Measurements from ENCODE around the gene MED4. TPM values are rescaled to one million over a fixed set of nuclear protein-coding genes. Genes with fewer than 3 reads are reported as not detected.

The MED4 gene
- total RNA-seq, 1 experiment from 2014 or later = 50.6 TPM

DNA sequence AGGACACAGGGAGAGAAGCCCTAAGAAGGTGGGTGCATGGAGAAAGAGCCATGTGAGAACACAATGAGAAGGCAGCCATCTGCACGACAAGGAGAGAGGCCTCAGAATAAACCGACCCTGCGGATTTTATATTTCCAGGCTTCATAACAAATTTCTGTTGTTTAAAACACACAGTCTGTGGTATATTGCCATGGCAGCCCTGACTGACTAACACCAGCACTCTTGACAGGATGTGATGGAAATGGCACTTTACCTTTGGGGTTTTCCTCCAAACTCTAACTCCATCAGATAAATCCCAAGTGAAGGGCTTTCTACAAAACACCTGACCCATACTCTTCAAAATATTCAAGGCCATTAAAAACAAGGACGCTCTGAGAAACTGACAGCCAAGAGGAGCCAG, 13.2 kb upstream of the MED4 start:
- Histone ChIP-seq H2BK120ac (ENCODE audit: low read depth, low read length, poor library complexity, severe bottlenecking) (no peak overlapping the region), H4K5ac (ENCODE audit: insufficient read length, low read depth, low read length) (no peak overlapping the region), H3K79me2 (ENCODE audit: insufficient read depth, low read length) (no peaks in the 10 kb centered on the region), H2BK15ac (ENCODE audit: low read depth, low read length) (no peak overlapping the region), H3K4me2 (ENCODE audit: insufficient read depth, insufficient read length, low read length) (no peak overlapping the region), H3K9me3 (ENCODE audit: control insufficient read depth, low read depth, low read length) (no peaks in the 10 kb centered on the region), H4K20me1 (ENCODE audit: control insufficient read depth, insufficient read depth, insufficient read length) (no peaks in the 10 kb centered on the region), H3K4ac (ENCODE audit: low read depth, low read length) (no peak overlapping the region), H4K8ac (replicated peaks; ENCODE audit: insufficient read length, low read depth, low read length) (no peak overlapping the region), H2BK5ac (ENCODE audit: insufficient read length, low read length) (no peak overlapping the region), H3K4me1 (ENCODE audit: insufficient read depth, low read length) (no peaks in the 10 kb centered on the region), H3K23ac (ENCODE audit: insufficient read length, low read depth, low read length) (no peak overlapping the region), H2AFZ (ENCODE audit: low read length) (no peak overlapping the region), H4K91ac (ENCODE audit: insufficient read length, low read depth, low read length) (no peak overlapping the region), H3K18ac (ENCODE audit: insufficient read length, low read depth, low read length) (no peak overlapping the region), H2AK5ac (ENCODE audit: insufficient read length, low read length) (no peak overlapping the region), H3K27me3 (ENCODE audit: insufficient read depth, low read length) (no peaks in the 10 kb centered on the region), H3K56ac (ENCODE audit: insufficient read length, low read depth, low read length) (no peak overlapping the region), H2BK20ac (ENCODE audit: low read depth, low read length, poor library complexity, severe bottlenecking) (no peak overlapping the region), H3K14ac (ENCODE audit: insufficient read depth, low read length) (no peak overlapping the region), H2BK12ac (ENCODE audit: insufficient read length, low read depth, low read length) (no peak overlapping the region), H3K9ac (ENCODE audit: extremely low read depth, insufficient read length, low read length) (no peak overlapping the region), H3T11ph (ENCODE audit: low read length) (no peak overlapping the region), H3K79me1 (ENCODE audit: insufficient read depth, low read depth, low read length, poor library complexity, severe bottlenecking) (no peaks in the 10 kb centered on the region), H3K23me2 (ENCODE audit: insufficient read length, low read depth, low read length, poor library complexity, severe bottlenecking) (no peaks in the 10 kb centered on the region), H3K27ac (ENCODE audit: insufficient read length, low read depth, low read length) (no peak overlapping the region)
- no peak for DNase-seq
- no CpG with 5 or more reads among the region's 4 CpGs for WGBS (ENCODE audit: extremely low coverage, insufficient read length, low lambda C conversion rate)
- no peaks in the 10 kb centered on the region; a peak in 1 of 7 replicates for H3K36me3 Mint-ChIP-seq (ENCODE audit: insufficient read depth in 1 of 3, low read depth in 3 of 3)
- H3K27ac Mint-ChIP-seq = peak overlapping the region in 1 of 3 experiments; percentile 70; a peak in 1 of 7 replicates
- H3K4me1 Mint-ChIP-seq = peaks cover 4 to 10% of the 10 kb centered on the region in 2 experiments; a peak in 2 of 4 replicates
- peaks cover 3% of the 10 kb centered on the region; the same call in 1 of the 2 replicates for H3K27me3 Mint-ChIP-seq (ENCODE audit: low read depth)
- TF ChIP-seq, protein P1, sequence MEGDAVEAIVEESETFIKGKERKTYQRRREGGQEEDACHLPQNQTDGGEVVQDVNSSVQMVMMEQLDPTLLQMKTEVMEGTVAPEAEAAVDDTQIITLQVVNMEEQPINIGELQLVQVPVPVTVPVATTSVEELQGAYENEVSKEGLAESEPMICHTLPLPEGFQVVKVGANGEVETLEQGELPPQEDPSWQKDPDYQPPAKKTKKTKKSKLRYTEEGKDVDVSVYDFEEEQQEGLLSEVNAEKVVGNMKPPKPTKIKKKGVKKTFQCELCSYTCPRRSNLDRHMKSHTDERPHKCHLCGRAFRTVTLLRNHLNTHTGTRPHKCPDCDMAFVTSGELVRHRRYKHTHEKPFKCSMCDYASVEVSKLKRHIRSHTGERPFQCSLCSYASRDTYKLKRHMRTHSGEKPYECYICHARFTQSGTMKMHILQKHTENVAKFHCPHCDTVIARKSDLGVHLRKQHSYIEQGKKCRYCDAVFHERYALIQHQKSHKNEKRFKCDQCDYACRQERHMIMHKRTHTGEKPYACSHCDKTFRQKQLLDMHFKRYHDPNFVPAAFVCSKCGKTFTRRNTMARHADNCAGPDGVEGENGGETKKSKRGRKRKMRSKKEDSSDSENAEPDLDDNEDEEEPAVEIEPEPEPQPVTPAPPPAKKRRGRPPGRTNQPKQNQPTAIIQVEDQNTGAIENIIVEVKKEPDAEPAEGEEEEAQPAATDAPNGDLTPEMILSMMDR (conservative IDR thresholded peaks at IDR 0.05) = no peak
- no peak overlapping the region for H3K4me3 Mint-ChIP-seq
- no peaks in the 10 kb centered on the region; a peak in 1 of 5 replicates for H3K9me3 Mint-ChIP-seq
